GM20431 (cell line): ENCODE data around the gene PTPRN2.

ENCODE experiments used
- in situ Hi-C: fragments of 300-500 bp; cut with MseI, MboI; formaldehyde crosslinking; loops from one replicate; pipeline ENCODE4 v1.15.0; 2020; ENCODE audit warnings: low sequenced_read_pairs; ENCODE audit not compliant: unreplicated experiment

The PTPRN2 gene

GRCh38 chr7:157637216-157637949 lies 950.2 kb downstream of the PTPRN2 start:
- in situ Hi-C loops = no loop called here

- in situ Hi-C loops = no loop called here
Measured at GRCh38 chr7:157635669-157636068, 952.0 kb downstream of the PTPRN2 start.

- in situ Hi-C loops = no loop called here
Measured at GRCh38 chr7:157635148-157635500, 952.5 kb downstream of the PTPRN2 start.

GRCh38 chr7:157634401-157635147 lies 953.0 kb downstream of the PTPRN2 start:
- in situ Hi-C loops = no loop called here

GRCh38 chr7:157633465-157634185 lies 954.0 kb downstream of the PTPRN2 start:
- in situ Hi-C loops = no loop called here

- in situ Hi-C loops = no loop called here
Measured at GRCh38 chr7:157630301-157630853, 957.2 kb downstream of the PTPRN2 start.

- in situ Hi-C loops = no loop called here
Measured at GRCh38 chr7:157628456-157628855, 959.2 kb downstream of the PTPRN2 start.

GRCh38 chr7:157627646-157628045 lies 960.0 kb downstream of the PTPRN2 start:
- in situ Hi-C loops = no loop called here

GRCh38 chr7:157627033-157627432 lies 960.6 kb downstream of the PTPRN2 start:
- in situ Hi-C loops = no loop called here

GRCh38 chr7:157625973-157626742 lies 961.5 kb downstream of the PTPRN2 start:
- in situ Hi-C loops = no loop called here

GRCh38 chr7:157623556-157623955 lies 964.1 kb downstream of the PTPRN2 start:
- in situ Hi-C loops = no loop called here

- in situ Hi-C loops = no loop called here
Measured at GRCh38 chr7:157622408-157623205, 965.0 kb downstream of the PTPRN2 start.

GRCh38 chr7:157622000-157622399 lies 965.6 kb downstream of the PTPRN2 start:
- in situ Hi-C loops = no loop called here

GRCh38 chr7:157621131-157621681 lies 966.4 kb downstream of the PTPRN2 start:
- in situ Hi-C loops = no loop called here

- in situ Hi-C loops = no loop called here
Measured at GRCh38 chr7:157620616-157621015, 967.0 kb downstream of the PTPRN2 start.

- in situ Hi-C loops = no loop called here
Measured at GRCh38 chr7:157619753-157620525, 967.7 kb downstream of the PTPRN2 start.

- in situ Hi-C loops = no loop called here
Measured at GRCh38 chr7:157618823-157619606, 968.6 kb downstream of the PTPRN2 start.
